Measurements from ENCODE around the gene LY6G5B. TPM values are rescaled to one million over a fixed set of nuclear protein-coding genes. Genes with fewer than 3 reads are reported as not detected.

Gene LY6G5B
- total RNA-seq, 2 experiments from 2014 or later, result 12.3 to 28.7 TPM

- H3K79me2 ChIP-seq (ENCODE audit: insufficient read depth, low read depth, low read length), result peaks cover 24% of the 10 kb centered on the region
- ChIA-PET POLR2A (interaction anchor here (0.6 to 0.7 kb wide), 2 partner anchors 9 to 18 kb away, joined by 3 read pairs; partner anchors contain the start of gene GPANK1), CTCF (ENCODE audit: unreplicated experiment) (no interaction called here)
- no peaks in the 10 kb centered on the region for H3K9me2 ChIP-seq (ENCODE audit: insufficient read depth, low read length)
- 0 out of 2 replicates have a peak, but pooled peaks cover 4% of the 10 kb centered on the region for H4K20me1 ChIP-seq (ENCODE audit: insufficient read depth, low read length)
- no peak within 1 kb of the TSS for H2AFZ ChIP-seq (ENCODE audit: low read length)
- peaks cover 7% of the 10 kb centered on the region; the same call in 1 of the 2 replicates for H3K36me3 ChIP-seq (ENCODE audit: insufficient read depth, low read length)
- peaks cover 38% of the 10 kb centered on the region for H3K4me1 ChIP-seq (ENCODE audit: insufficient read depth, low read length, poor library complexity, severe bottlenecking)
- intact Hi-C loops (cut with micrococcal nuclease; ENCODE audit: unreplicated experiment), result no loop called here
- TF ChIP-seq CTCF (conservative IDR thresholded peaks at IDR 0.05; ENCODE audit: low read length), result no peak
- no peak for TF ChIP-seq EZH2phosphoT487 (IDR thresholded peaks at IDR 0.05; ENCODE audit: borderline replicate concordance, low read depth, low read length)
- H3K9me3 ChIP-seq (ENCODE audit: low read length), result no peaks in the 10 kb centered on the region
- no TSS peak for BruUV-seq (replicated peaks)
- DNase-seq (ENCODE audit: low spot score), result no peak
- H3K27ac ChIP-seq (ENCODE audit: low read depth, low read length, poor library complexity, severe bottlenecking), result no peak within 1 kb of the TSS
- H3K4me3 ChIP-seq (ENCODE audit: low read depth, low read length, poor library complexity, severe bottlenecking), result no peak within 1 kb of the TSS
- H3K4me2 ChIP-seq (ENCODE audit: low read length), result no peak within 1 kb of the TSS
These were observed 14.2 kb upstream of the LY6G5B start, which contains the start of gene APOM for GRCh38 chr6:31655349-31656237. APOM (plus strand) TSS chr6:31655894; CDS start chr6:31655967, 73 bp downstream.

- peaks cover 18% of the 10 kb centered on the region; the same call in 1 of the 2 replicates for H3K79me2 ChIP-seq (ENCODE audit: insufficient read depth, low read depth, low read length)
- intact Hi-C loops (cut with micrococcal nuclease; ENCODE audit: unreplicated experiment), result no loop called here
- no peak overlapping the region for H3K4me2 ChIP-seq (ENCODE audit: low read length)
These were observed 12.2 kb upstream of the LY6G5B start for GRCh38 chr6:31657406-31658157.

More at GRCh38 chr6:31657406-31658157, 12.2 kb upstream of the LY6G5B start:
- TF ChIP-seq CTCF (conservative IDR thresholded peaks at IDR 0.05; ENCODE audit: low read length), result no peak
- no peak for TF ChIP-seq EZH2phosphoT487 (IDR thresholded peaks at IDR 0.05; ENCODE audit: borderline replicate concordance, low read depth, low read length)
- no peak overlapping the region for H3K4me3 ChIP-seq (ENCODE audit: low read depth, low read length, poor library complexity, severe bottlenecking)
- peaks cover 46% of the 10 kb centered on the region for H3K4me1 ChIP-seq (ENCODE audit: insufficient read depth, low read length, poor library complexity, severe bottlenecking)
- peaks cover 18% of the 10 kb centered on the region for H3K36me3 ChIP-seq (ENCODE audit: insufficient read depth, low read length)
- H4K20me1 ChIP-seq (ENCODE audit: insufficient read depth, low read length), result no peaks in the 10 kb centered on the region
- BruUV-seq (replicated peaks), result no TSS peak
- no peak for DNase-seq (ENCODE audit: low spot score)
- no peak overlapping the region for H3K27ac ChIP-seq (ENCODE audit: low read depth, low read length, poor library complexity, severe bottlenecking)
- CTCF ChIA-PET (ENCODE audit: unreplicated experiment), result no interaction called here
- H3K9me2 ChIP-seq (ENCODE audit: insufficient read depth, low read length), result no peaks in the 10 kb centered on the region
- H3K9me3 ChIP-seq (ENCODE audit: low read length), result no peaks in the 10 kb centered on the region
- H2AFZ ChIP-seq (ENCODE audit: low read length), result no peak overlapping the region
- POLR2A ChIA-PET, result interaction anchor here (0.6 kb wide), 2 partner anchors 74 to 1190 kb away, joined by 3 to 4 read pairs; no protein-coding TSS in a partner anchor
